NK-92 treated with Interleukin-12 subunit alpha and Interleukin-12 subunit beta, amount 100 ng/mL, for 24 hours (cell line): ENCODE results near the gene KLHL26.

Source experiments
- DNase-seq: peaks from one replicate; lab custom pipeline; 2025; lab: John Stamatoyannopoulos, UW

KLHL26 gene

GRCh38 chr19:18687740-18688465 is 51.1 kb downstream of the KLHL26 start:
- no peak for DNase-seq

GRCh38 chr19:18696023-18696422 is 59.2 kb downstream of the KLHL26 start:
- DNase-seq, result no peak

- no peak for DNase-seq
Observed at GRCh38 chr19:18697680-18698079, 60.9 kb downstream of the KLHL26 start.

GRCh38 chr19:18698321-18699167 is 61.7 kb downstream of the KLHL26 start:
- DNase-seq, result no peak

- DNase-seq, result no peak
Observed at GRCh38 chr19:18699403-18700054, 62.7 kb downstream of the KLHL26 start.

- no peak for DNase-seq
Observed at GRCh38 chr19:18700501-18701249, 63.8 kb downstream of the KLHL26 start.

- DNase-seq, result no peak
Observed at GRCh38 chr19:18701250-18701608, 64.4 kb downstream of the KLHL26 start.

- no peak for DNase-seq
Observed at GRCh38 chr19:18704054-18704453, 67.2 kb downstream of the KLHL26 start.

- DNase-seq, result no peak
Observed at GRCh38 chr19:18704971-18705370, 68.1 kb downstream of the KLHL26 start.

GRCh38 chr19:18708452-18709231 is 71.8 kb downstream of the KLHL26 start:
- no peak for DNase-seq

- DNase-seq, result no peak
Observed at GRCh38 chr19:18709546-18709945, 72.7 kb downstream of the KLHL26 start.

GRCh38 chr19:18710186-18710585 is 73.4 kb downstream of the KLHL26 start:
- no peak for DNase-seq

GRCh38 chr19:18710996-18711751 is 74.3 kb downstream of the KLHL26 start:
- DNase-seq, result no peak

- DNase-seq, result no peak
Observed at GRCh38 chr19:18711893-18712292, 75.1 kb downstream of the KLHL26 start.

- no peak for DNase-seq
Observed at GRCh38 chr19:18712981-18713380, 76.2 kb downstream of the KLHL26 start.

GRCh38 chr19:18713550-18714117 is 76.8 kb downstream of the KLHL26 start:
- no peak for DNase-seq

- DNase-seq, result no peak
Observed at GRCh38 chr19:18715416-18715815, 78.6 kb downstream of the KLHL26 start.

- DNase-seq, result no peak
Observed at GRCh38 chr19:18716857-18717256, 80.0 kb downstream of the KLHL26 start.

GRCh38 chr19:18717601-18718000 is 80.8 kb downstream of the KLHL26 start:
- DNase-seq, result no peak

GRCh38 chr19:18718015-18718526 is 81.2 kb downstream of the KLHL26 start:
- DNase-seq, result no peak
